Right ventricle myocardium inferior (tissue), 1 donor: Measurements from ENCODE around the gene UGCG. TPM values are rescaled to one million over a fixed set of nuclear protein-coding genes. Genes with fewer than 3 reads are reported as not detected.

ENCODE experiments used
- ATAC-seq: fragments of 200-7000 bp; cut with Tn5 transposase; one replicate; pipeline ENCODE4 v1.9.1; 2020; ENCODE audit warnings: mild to moderate bottlenecking, moderate library complexity
- DNase-seq: peaks from one replicate; pipeline ENCODE4 v3.0.0; 2021; ENCODE audit errors: missing footprints
- intact Hi-C: fragments of 100-400 bp; cut with DNase I; formaldehyde crosslinking; loops from one replicate; pipeline ENCODE4 v1.11.0; 2022
- microRNA-seq: library from miRNA; unstranded; fragments of <30 nt; microRNA quantifications from one replicate; pipeline ENCODE4 v1.2.0, GENCODE V29; 2020
- total RNA-seq: library from RNA; stranded (reverse); fragmentation: NEBNext Ultra II Directional; extraction: Animal tissue kit (Norgen Biotek cat#: 25700); gene quantifications from one replicate; pipeline ENCODE4 v1.2.1, GENCODE V29; 2021
- donor health status: DM: no; HTN: yes; CAD: no; lungs with severe emphysema.

The UGCG gene
- total RNA-seq, 1 donor from 2014 or later, result 12.8 TPM

- no peak for ATAC-seq
- DNase-seq, result no peak
- intact Hi-C loops, result no loop called here
These were observed 69.6 kb downstream of the UGCG start for GRCh38 chr9:111966124-111966723.

DNA sequence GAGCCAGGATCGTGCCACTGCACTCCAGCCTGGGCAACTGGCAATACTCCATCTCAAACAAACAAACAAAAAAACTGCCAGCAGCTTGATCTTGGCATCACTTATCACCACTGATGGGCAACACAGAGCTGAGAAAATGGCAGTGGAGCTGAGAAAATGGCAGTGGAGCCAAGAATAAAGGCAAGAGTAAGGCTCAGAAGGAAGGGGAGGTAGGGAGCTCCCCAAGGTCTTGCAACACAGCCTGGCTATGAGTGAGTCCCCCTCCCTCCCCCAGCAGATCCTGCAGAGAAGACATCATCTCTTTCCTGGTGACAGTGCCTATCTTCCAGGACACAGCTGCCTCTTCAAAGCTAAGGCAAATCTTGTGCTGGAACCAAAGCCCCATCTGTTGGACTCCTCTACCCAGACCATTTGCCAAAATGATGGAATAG, 70.3 kb downstream of the UGCG start:
- no peak for ATAC-seq
- intact Hi-C loops, result no loop called here
- DNase-seq, result no peak

GRCh38 chr9:111967621-111968020, 71.0 kb downstream of the UGCG start:
- ATAC-seq (no peak), DNase-seq (no peak)
- intact Hi-C loops, result no loop called here

GRCh38 chr9:111969061-111969460, 72.4 kb downstream of the UGCG start:
- no peak for DNase-seq

DNA sequence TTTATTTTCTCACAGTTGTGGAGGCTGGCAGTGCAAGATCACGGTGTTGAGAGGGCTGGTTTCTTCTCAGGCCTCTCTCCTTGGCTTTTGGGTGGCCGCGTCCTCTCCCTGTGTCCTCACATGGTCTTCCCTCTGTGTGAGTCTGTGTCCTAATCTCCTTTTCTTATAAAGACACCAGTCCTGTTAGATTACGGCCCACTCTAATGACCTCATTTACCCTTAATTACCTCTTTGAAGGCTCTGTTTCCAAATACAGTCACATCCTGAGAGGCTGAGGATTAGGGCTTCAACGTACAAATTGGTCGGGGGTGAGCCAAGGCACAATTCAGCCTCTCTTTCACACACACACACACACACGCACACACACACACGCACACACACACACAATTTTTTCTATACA, 73.0 kb downstream of the UGCG start:
- DNase-seq (no peak), ATAC-seq (no peak)
- intact Hi-C loops, result no loop called here

More at GRCh38 chr9:111969061-111969460, 72.4 kb downstream of the UGCG start:
- ATAC-seq, result no peak
- intact Hi-C loops, result no loop called here

GRCh38 chr9:111970827-111971226, 74.2 kb downstream of the UGCG start:
- intact Hi-C loops, result no loop called here
- no peak for DNase-seq
- no peak for ATAC-seq

DNA sequence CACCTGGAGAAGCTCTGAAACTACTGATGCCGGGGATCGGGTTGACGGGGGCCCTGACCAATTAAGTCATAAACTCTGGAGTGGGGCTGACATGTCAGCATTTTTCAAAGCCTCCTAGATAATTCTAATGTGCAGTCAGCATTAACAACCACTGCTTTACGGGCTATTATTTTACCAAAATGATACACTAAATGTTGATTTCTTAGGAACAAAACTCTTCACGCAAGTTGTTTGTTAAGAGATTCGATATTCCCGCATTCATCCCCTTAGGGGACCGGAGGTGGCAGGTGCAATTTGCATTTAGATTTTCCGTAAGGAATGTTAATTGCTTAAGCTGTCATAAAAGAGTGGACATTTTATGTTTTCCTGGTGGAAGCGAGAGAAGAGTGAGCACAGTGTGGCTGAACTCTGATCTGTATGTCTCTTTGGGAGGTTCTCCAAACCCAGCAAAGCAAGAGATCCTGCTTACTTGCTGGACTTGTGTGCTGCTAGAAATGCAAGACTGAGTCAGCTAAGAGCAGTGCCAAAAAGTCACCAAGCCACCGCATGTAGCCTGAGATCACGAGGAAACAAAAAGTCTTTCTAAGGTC, 77.6 kb downstream of the UGCG start:
- intact Hi-C loops, result no loop called here
- no peak for ATAC-seq

DNA sequence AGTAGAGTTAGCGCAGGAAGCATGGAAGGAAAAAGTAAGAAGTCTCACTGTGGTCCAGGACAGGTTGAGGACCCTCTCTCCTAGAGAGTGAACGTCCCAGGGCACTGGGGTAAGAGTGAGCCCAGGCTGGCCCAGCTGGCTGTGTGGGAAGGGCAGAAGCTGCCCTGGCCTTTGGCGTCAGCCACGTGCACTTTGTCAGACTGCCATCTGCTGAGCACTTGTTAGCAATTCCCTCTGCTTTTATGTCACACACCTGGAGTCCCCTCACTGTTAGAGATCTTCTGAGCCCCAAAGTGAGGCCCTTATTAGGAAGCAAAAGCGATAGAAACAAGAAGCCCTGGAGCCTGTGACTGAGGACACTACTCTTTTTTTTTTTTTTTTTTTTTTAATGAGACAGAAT, 79.1 kb downstream of the UGCG start:
- no peak for DNase-seq
- intact Hi-C loops, result no loop called here
- ATAC-seq, result peak; percentile 56

More for the DNA sequence above, 77.6 kb downstream of the UGCG start:
- DNase-seq, result no peak

DNA sequence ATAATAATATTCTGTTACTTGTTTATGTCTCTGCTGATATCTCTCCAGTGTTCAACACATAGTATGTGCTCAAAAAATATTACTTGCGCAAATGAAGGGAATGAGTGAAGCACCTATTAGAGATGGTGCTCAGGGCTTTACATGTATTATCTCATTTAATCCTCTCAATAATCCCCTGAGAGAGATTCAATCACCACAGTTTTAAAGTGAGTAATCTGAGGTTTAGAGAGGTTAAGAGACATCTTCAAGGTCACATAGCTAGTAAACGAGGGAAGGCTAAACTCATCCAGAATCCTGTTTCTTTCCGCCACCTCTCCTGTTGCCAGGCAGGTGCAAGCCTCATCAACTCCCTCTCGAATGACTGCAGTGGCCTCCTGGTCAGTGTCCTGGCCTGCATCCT, 82.0 kb downstream of the UGCG start:
- no peak for ATAC-seq
- intact Hi-C loops, result no loop called here
- no peak for DNase-seq

- DNase-seq (no peak), ATAC-seq (no peak)
- intact Hi-C loops, result no loop called here
These were observed 82.9 kb downstream of the UGCG start for GRCh38 chr9:111979561-111979960.

DNA sequence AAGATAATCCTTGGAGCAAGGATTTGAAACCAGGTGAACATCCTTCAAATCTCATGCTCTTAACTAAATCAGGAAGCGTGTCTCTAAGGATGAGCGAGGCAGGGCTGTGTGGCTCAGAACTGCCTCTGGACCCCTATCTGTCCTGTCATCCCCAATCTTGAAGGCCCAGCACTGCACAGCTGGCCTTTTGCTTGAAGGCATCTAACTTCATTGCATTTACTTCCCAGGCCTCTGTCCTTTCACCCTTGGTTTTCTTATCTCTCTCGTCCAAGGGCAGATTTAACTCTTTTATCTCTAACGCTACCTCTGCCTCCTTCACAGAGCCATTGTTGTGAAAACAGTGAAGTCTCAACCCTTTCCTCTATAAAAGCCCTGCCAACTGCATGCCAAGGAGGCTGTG, 83.8 kb downstream of the UGCG start:
- no peak for DNase-seq
- intact Hi-C loops, result no loop called here
- no peak for ATAC-seq

DNA sequence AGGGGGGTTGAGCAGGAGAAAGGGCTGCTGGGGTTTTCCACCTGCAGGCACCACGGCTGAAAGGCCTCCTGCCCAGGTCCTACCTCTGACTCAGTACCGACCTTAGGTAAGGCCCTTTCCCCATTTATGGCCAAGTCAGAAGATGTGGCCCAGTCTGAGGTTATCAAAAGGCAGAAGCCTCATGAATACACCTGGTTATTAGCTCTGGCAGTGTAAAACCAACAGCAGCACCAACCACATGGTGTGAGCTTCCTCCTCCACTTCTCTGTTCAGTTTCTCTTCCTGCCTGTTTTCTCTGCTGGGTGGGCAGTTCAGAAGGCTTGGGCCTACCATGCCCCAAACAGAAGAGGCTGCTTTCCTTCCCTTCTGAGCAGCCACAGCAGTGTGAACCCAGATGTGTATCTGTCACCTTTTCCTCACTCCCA, 86.9 kb downstream of the UGCG start:
- intact Hi-C loops, result no loop called here
- DNase-seq (no peak), ATAC-seq (no peak)

GRCh38 chr9:111984086-111984802, 87.6 kb downstream of the UGCG start:
- DNase-seq (no peak), ATAC-seq (no peak)
- intact Hi-C loops, result no loop called here

Small RNA genes within 50 kb of the gene (microRNA-seq; reads per million reads assigned to microRNA genes)
- not detected for gene MIR4668

Other genes starting within 250 kb of the UGCG start
- 28.8 TPM for gene GNG10, start 235.2 kb upstream of the UGCG start, total RNA-seq
- gene SHOC1, start 101.9 kb upstream of the UGCG start, total RNA-seq, result not detected